ENCODE results near the gene ITIH4.

GRCh38 chr3:52841211-52841980 lies 10.9 kb upstream of the ITIH4 start:
- TF ChIP-seq POLR2A (IDR thresholded peaks at IDR 0.05): no peak
- no peak for TF ChIP-seq CTCF (IDR thresholded peaks at IDR 0.05)
- TF ChIP-seq POLR2AphosphoS5 (IDR thresholded peaks at IDR 0.05): no peak
